Astrocyte (in vitro differentiated cells and primary cell): ENCODE measurements around the gene PTGR3. TPM values are rescaled to one million over a fixed set of nuclear protein-coding genes. Genes with fewer than 3 reads are reported as not detected.

Experiments
- DNase-seq: peaks from one replicate; pipeline ENCODE4 v3.0.0-alpha.2; 2010; ENCODE audit warnings: low read depth
- FAIRE-seq: peaks from 2 replicates; lab custom pipeline; 2011; peaks lifted over from hg19 to GRCh38; lab: Jason Lieb, UNC
- H2AFZ ChIP-seq: 2 replicates; pipeline ENCODE4 v1.6.0; 2012; ENCODE audit warnings: low read depth, low read length, inconsistent platforms
- H3K27ac ChIP-seq: 2 replicates; pipeline ENCODE4 v1.5.1; 2011; ENCODE audit warnings: low read depth, low read length, inconsistent platforms
- H3K27me3 ChIP-seq: 2 replicates; pipeline ENCODE4 v1.6.0; 2011; ENCODE audit warnings: low read length, inconsistent platforms; ENCODE audit not compliant: insufficient read depth
- H3K36me3 ChIP-seq: 2 replicates; pipeline ENCODE4 v1.5.1; 2011; ENCODE audit warnings: low read length, inconsistent platforms; ENCODE audit not compliant: insufficient read depth
- H3K4me1 ChIP-seq: 2 replicates; pipeline ENCODE4 v1.5.1; 2011; ENCODE audit warnings: low read length, inconsistent platforms; ENCODE audit not compliant: insufficient read depth
- H3K4me2 ChIP-seq: 2 replicates; pipeline ENCODE4 v1.6.0; 2012; ENCODE audit warnings: low read length, inconsistent platforms
- H3K4me3 ChIP-seq: 2 replicates; pipeline ENCODE4 v1.5.1; 2011; ENCODE audit warnings: low read depth, mild to moderate bottlenecking, low read length, inconsistent platforms; ENCODE audit not compliant: insufficient read depth
- H3K79me2 ChIP-seq: 2 replicates; pipeline ENCODE4 v1.6.0; 2012; ENCODE audit warnings: mild to moderate bottlenecking, low read length, inconsistent platforms; ENCODE audit not compliant: insufficient read depth
- H3K9ac ChIP-seq: 2 replicates; pipeline ENCODE4 v1.6.0; 2012; ENCODE audit warnings: mild to moderate bottlenecking, low read length, inconsistent platforms
- H3K9me3 ChIP-seq: 2 replicates; pipeline ENCODE4 v1.5.1; 2012; ENCODE audit warnings: low read depth, mild to moderate bottlenecking, low read length, inconsistent platforms; ENCODE audit not compliant: insufficient read depth
- H4K20me1 ChIP-seq: 2 replicates; pipeline ENCODE4 v1.6.0; 2012; ENCODE audit warnings: low read length, inconsistent platforms; ENCODE audit not compliant: insufficient read depth
- H3K27ac Mint-ChIP-seq: one replicate; pipeline ENCODE4 v1.8.0; 2021; ENCODE audit warnings: mild to moderate bottlenecking, mixed read lengths; ENCODE audit not compliant: unreplicated experiment
- H3K27me3 Mint-ChIP-seq: one replicate; pipeline ENCODE4 v1.8.0; 2021; ENCODE audit warnings: low read depth, mixed read lengths; ENCODE audit not compliant: unreplicated experiment
- H3K36me3 Mint-ChIP-seq: one replicate; pipeline ENCODE4 v1.8.0; 2021; ENCODE audit warnings: low read depth, mixed read lengths; ENCODE audit not compliant: unreplicated experiment
- H3K4me1 Mint-ChIP-seq: one replicate; pipeline ENCODE4 v1.8.0; 2021; ENCODE audit warnings: low read depth, mixed read lengths; ENCODE audit not compliant: unreplicated experiment
- H3K4me3 Mint-ChIP-seq: one replicate; pipeline ENCODE4 v1.8.0; 2021; ENCODE audit warnings: mild to moderate bottlenecking, moderate library complexity, mixed read lengths; ENCODE audit not compliant: unreplicated experiment
- H3K9me3 Mint-ChIP-seq: one replicate; pipeline ENCODE4 v1.8.0; 2021; ENCODE audit warnings: mild to moderate bottlenecking, mixed read lengths; ENCODE audit not compliant: unreplicated experiment
- EZH2 ChIP-seq: IDR thresholded peaks from 2 replicates; pipeline ENCODE4 v1.6.1; 2012; ENCODE audit warnings: mild to moderate bottlenecking, low read length, inconsistent platforms; ENCODE audit not compliant: insufficient read depth
- total RNA-seq: library from RNA; stranded (reverse); gene quantifications from 2 replicates; pipeline ENCODE4 v1.2.1, GENCODE V29; 2021
- TF ChIP-seq, protein P1 (sequence below): IDR thresholded peaks from 2 replicates; pipeline ENCODE4 v1.5.1; 2011; ENCODE audit warnings: low read depth, mild to moderate bottlenecking, inconsistent platforms, low read length, moderate library complexity; ENCODE audit not compliant: insufficient read depth

The PTGR3 gene
- total RNA-seq, 1 donor from 2014 or later: 8.4 TPM

DNA sequence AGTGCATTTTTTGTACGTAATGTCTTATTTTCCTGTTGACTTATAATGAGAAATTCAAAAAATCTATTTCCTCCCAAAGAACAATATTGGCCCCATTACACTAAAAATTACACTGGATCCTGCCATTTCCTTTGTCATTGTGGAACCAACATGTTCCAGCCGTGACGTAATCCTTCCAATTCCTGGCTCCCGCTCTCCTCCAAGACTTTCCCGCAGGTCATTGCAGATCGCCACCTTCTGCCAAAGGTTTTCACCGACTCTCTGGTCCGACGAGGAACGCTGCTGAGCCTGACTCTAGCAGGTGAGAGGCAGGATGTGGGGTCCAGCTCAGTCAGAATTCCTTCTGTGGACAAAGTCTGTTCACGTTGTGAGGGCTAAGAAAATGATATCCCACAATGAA is 38.0 kb downstream of the PTGR3 start:
- H3K4me3 ChIP-seq: no peak overlapping the region
- H3K9me3 Mint-ChIP-seq: peaks cover 2% of the 10 kb centered on the region
- FAIRE-seq: no peak
- no peak overlapping the region for H3K4me2 ChIP-seq
- no peaks in the 10 kb centered on the region for H3K4me1 ChIP-seq
- H2AFZ ChIP-seq: no peak overlapping the region
- H4K20me1 ChIP-seq: no peaks in the 10 kb centered on the region
- TF ChIP-seq EZH2: no peak
- TF ChIP-seq, protein P1, sequence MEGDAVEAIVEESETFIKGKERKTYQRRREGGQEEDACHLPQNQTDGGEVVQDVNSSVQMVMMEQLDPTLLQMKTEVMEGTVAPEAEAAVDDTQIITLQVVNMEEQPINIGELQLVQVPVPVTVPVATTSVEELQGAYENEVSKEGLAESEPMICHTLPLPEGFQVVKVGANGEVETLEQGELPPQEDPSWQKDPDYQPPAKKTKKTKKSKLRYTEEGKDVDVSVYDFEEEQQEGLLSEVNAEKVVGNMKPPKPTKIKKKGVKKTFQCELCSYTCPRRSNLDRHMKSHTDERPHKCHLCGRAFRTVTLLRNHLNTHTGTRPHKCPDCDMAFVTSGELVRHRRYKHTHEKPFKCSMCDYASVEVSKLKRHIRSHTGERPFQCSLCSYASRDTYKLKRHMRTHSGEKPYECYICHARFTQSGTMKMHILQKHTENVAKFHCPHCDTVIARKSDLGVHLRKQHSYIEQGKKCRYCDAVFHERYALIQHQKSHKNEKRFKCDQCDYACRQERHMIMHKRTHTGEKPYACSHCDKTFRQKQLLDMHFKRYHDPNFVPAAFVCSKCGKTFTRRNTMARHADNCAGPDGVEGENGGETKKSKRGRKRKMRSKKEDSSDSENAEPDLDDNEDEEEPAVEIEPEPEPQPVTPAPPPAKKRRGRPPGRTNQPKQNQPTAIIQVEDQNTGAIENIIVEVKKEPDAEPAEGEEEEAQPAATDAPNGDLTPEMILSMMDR: no peak
- no peaks in the 10 kb centered on the region for H3K36me3 Mint-ChIP-seq
- no peak overlapping the region for H3K4me3 Mint-ChIP-seq
- H3K36me3 ChIP-seq: no peaks in the 10 kb centered on the region
- DNase-seq: no peak
- no peaks in the 10 kb centered on the region for H3K4me1 Mint-ChIP-seq
- H3K9ac ChIP-seq: no peak overlapping the region
- no peak overlapping the region for H3K27ac ChIP-seq
- H3K27ac Mint-ChIP-seq: no peak overlapping the region
- H3K27me3 ChIP-seq: no peaks in the 10 kb centered on the region
- H3K27me3 Mint-ChIP-seq: peaks cover 17% of the 10 kb centered on the region
- no peaks in the 10 kb centered on the region for H3K79me2 ChIP-seq
- H3K9me3 ChIP-seq: no peaks in the 10 kb centered on the region

DNA sequence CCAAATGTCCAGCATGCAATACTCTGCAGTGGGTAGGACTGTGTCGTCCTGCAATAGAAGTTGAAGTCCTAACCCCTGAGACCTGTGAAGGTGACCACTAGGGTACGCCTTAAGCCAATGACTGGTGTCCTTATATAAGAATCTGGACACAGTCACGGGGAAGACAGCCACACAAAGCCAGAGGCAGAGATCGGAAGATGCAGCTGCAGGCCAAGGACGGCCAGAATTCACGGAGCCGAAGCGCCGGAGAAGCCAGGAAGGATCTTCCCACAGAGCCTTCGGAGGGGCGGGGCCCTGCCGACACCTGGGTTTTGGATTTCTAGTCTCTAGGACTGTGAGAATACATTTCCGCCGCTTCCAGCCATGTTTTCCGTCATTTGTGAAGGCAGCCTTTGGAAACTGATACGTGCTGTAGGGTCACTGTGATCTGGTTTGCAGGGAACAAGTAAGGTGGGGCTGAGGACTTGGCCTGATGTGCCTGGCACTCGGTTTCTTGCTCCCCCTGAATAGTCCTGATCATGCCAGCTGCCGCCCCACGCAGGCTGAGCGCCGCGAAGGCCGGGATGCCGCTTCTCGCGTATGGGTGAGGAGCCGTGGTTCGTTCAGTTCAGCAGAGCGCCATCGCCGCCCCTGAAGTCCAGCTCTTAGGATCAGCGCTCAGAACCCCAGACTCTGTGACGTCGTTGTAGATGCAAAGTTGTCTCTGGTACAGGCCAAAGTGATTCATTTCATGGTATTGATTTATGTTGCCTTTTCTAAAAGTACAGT is 38.7 kb downstream of the PTGR3 start:
- H3K4me1 ChIP-seq: no peaks in the 10 kb centered on the region
- H3K4me2 ChIP-seq: no peak overlapping the region
- H3K9me3 ChIP-seq: no peaks in the 10 kb centered on the region
- no peak overlapping the region for H3K27ac ChIP-seq
- H4K20me1 ChIP-seq: no peaks in the 10 kb centered on the region
- no peak overlapping the region for H3K4me3 ChIP-seq
- no peak overlapping the region for H3K9ac ChIP-seq
- FAIRE-seq (no peak), DNase-seq (no peak)
- Mint-ChIP-seq H3K36me3 (no peaks in the 10 kb centered on the region), H3K4me1 (no peaks in the 10 kb centered on the region), H3K9me3 (peaks cover 2% of the 10 kb centered on the region), H3K27me3 (peaks cover 18% of the 10 kb centered on the region), H3K27ac (no peak overlapping the region), H3K4me3 (no peak overlapping the region)
- no peaks in the 10 kb centered on the region for H3K27me3 ChIP-seq
- no peak overlapping the region for H2AFZ ChIP-seq
- H3K36me3 ChIP-seq: no peaks in the 10 kb centered on the region
- H3K79me2 ChIP-seq: no peaks in the 10 kb centered on the region
- TF ChIP-seq, protein P1: no peak
- no peak for TF ChIP-seq EZH2

DNA sequence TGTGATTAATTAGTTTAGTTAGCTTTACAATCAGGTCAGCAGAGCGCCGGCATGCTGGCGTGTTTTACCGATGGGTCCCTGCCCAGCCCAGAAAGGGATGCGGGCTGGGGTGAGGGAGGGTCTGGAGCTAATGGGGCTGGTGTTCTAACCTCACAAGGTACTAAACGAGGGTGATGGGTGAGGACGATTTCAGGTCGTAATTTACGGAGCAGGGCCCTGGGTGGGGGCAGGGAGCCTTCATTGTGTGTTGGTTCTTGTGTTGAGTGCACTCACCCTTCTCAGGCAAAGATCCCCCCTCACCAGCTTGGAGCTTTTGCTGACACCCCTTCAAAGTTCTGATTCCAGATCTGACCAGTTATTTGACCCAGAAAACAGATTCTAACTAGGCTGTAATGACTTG is 39.5 kb downstream of the PTGR3 start:
- Histone ChIP-seq H3K4me2 (no peak overlapping the region), H4K20me1 (no peaks in the 10 kb centered on the region), H2AFZ (no peak overlapping the region), H3K4me3 (no peak overlapping the region), H3K36me3 (no peaks in the 10 kb centered on the region), H3K4me1 (no peaks in the 10 kb centered on the region), H3K27me3 (no peaks in the 10 kb centered on the region), H3K9ac (no peak overlapping the region), H3K9me3 (no peaks in the 10 kb centered on the region), H3K27ac (no peak overlapping the region), H3K79me2 (no peaks in the 10 kb centered on the region)
- no peaks in the 10 kb centered on the region for H3K36me3 Mint-ChIP-seq
- peaks cover 20% of the 10 kb centered on the region for H3K27me3 Mint-ChIP-seq
- FAIRE-seq (no peak), DNase-seq (no peak)
- no peak overlapping the region for H3K27ac Mint-ChIP-seq
- H3K4me3 Mint-ChIP-seq: no peak overlapping the region
- TF ChIP-seq EZH2: no peak
- no peaks in the 10 kb centered on the region for H3K4me1 Mint-ChIP-seq
- H3K9me3 Mint-ChIP-seq: peaks cover 2% of the 10 kb centered on the region
